ENCODE measurements around the gene WDR54. TPM values are rescaled to one million over a fixed set of nuclear protein-coding genes. Genes with fewer than 3 reads are reported as not detected.

Gene WDR54
- total RNA-seq, 1 donor from 2014 or later: 5.7 TPM

Other genes with a start within 250 kb of the WDR54 start
- 71.2 TPM for gene MOB1A, start 242.9 kb upstream of the WDR54 start, total RNA-seq
- gene MTHFD2, start 223.1 kb upstream of the WDR54 start, total RNA-seq: 28.8 TPM
- gene SLC4A5, start 78.3 kb upstream of the WDR54 start, total RNA-seq: 2.1 TPM
- gene DCTN1, start 41.4 kb upstream of the WDR54 start, total RNA-seq: 59.2 TPM
- 0.30 TPM for gene C2orf81, start 111 bp upstream of the WDR54 start, total RNA-seq
- gene RTKN, start 20.2 kb downstream of the WDR54 start, total RNA-seq: 25.7 TPM
- 6.8 TPM for gene INO80B, start 33.4 kb downstream of the WDR54 start, total RNA-seq
- 20.1 TPM for gene WBP1, start 36.7 kb downstream of the WDR54 start, total RNA-seq
- 28.7 TPM for gene MOGS, start 43.7 kb downstream of the WDR54 start, total RNA-seq
- gene MRPL53, start 51.0 kb downstream of the WDR54 start, total RNA-seq: 17.8 TPM
- 17.5 TPM for gene CCDC142, start 61.3 kb downstream of the WDR54 start, total RNA-seq
- 10.5 TPM for gene TTC31, start 61.4 kb downstream of the WDR54 start, total RNA-seq
- gene LBX2, start 77.9 kb downstream of the WDR54 start, total RNA-seq: 0.20 TPM
- gene PCGF1, start 86.0 kb downstream of the WDR54 start, total RNA-seq: 8.1 TPM
- gene TLX2, start 92.7 kb downstream of the WDR54 start, total RNA-seq: not detected
- 0.59 TPM for gene DQX1, start 104.5 kb downstream of the WDR54 start, total RNA-seq
- gene AUP1, start 108.0 kb downstream of the WDR54 start, total RNA-seq: 55.4 TPM
- 18.1 TPM for gene HTRA2, start 108.2 kb downstream of the WDR54 start, total RNA-seq
- 3.7 TPM for gene LOXL3, start 132.2 kb downstream of the WDR54 start, total RNA-seq
- gene DOK1, start 133.0 kb downstream of the WDR54 start, total RNA-seq: 6.2 TPM
- gene M1AP, start 226.6 kb downstream of the WDR54 start, total RNA-seq: 0.99 TPM
- 3.2 TPM for gene SEMA4F, start 232.5 kb downstream of the WDR54 start, total RNA-seq

Measured in skin of body (tissue), 1 donor.